Thymus (tissue), 14 donors: ENCODE results near the gene RSPH10B2. TPM values are rescaled to one million over a fixed set of nuclear protein-coding genes. Genes with fewer than 3 reads are reported as not detected.
"Not testable (repeated sequence)": the region's sequence is repeated elsewhere in the genome, so short reads cannot be mapped to it uniquely, and the experiment has no call there.

Experiments
- DNase-seq, 9 donors: peaks; one replicate each; pipeline ENCODE4 v3.0.0-alpha.2; 2013; ENCODE audit warnings: low spot score in 9 of 9, low read depth in 6 of 9, missing footprints in 1 of 9
- H3K27ac ChIP-seq, 2 donors: one replicate each; pipeline ENCODE4 v1.5.1; 2013; ENCODE audit warnings: control low read depth in 1 of 2, low read depth in 1 of 2, low read length in 1 of 2, mild to moderate bottlenecking in 1 of 2, moderate library complexity in 1 of 2
- H3K27me3 ChIP-seq, 2 donors: one replicate each; pipeline ENCODE4 v1.5.1; 2013; ENCODE audit warnings: low read length in 1 of 2; ENCODE audit not compliant: control insufficient read depth in 2 of 2, insufficient read depth in 1 of 2
- H3K36me3 ChIP-seq, 2 donors: one replicate each; pipeline ENCODE4 v1.5.1; 2013; ENCODE audit warnings: low read length in 1 of 2, mild to moderate bottlenecking in 1 of 2, moderate library complexity in 1 of 2; ENCODE audit not compliant: control insufficient read depth in 2 of 2, insufficient read depth in 2 of 2
- H3K4me1 ChIP-seq, 2 donors: one replicate each; pipeline ENCODE4 v1.5.1; 2013; ENCODE audit warnings: low read length in 2 of 2; ENCODE audit not compliant: control insufficient read depth in 2 of 2, insufficient read depth in 2 of 2
- H3K4me3 ChIP-seq, 2 donors: one replicate each; pipeline ENCODE4 v1.5.1; 2013; ENCODE audit warnings: low read length in 2 of 2, control low read depth in 1 of 2, mild to moderate bottlenecking in 1 of 2
- H3K9me3 ChIP-seq, 2 donors: one replicate each; pipeline ENCODE4 v1.5.1; 2013; ENCODE audit warnings: low read length in 1 of 2, mild to moderate bottlenecking in 1 of 2; ENCODE audit not compliant: control insufficient read depth in 2 of 2, insufficient read depth in 1 of 2
- WGBS: extraction: QIAGEN DNeasy Blood & Tissue Kit; methylation state at CpG from one replicate; pipeline ENCODE4 v1.1.7; 2013; 5-methylcytosine and 5-hydroxymethylcytosine counted together
- long read RNA-seq, 10 donors: transcript quantifications; one replicate each; lab custom pipeline, GENCODE V29; 2026
- polyA plus RNA-seq: library from polyadenylated mRNA; stranded (reverse); fragments of 200-250 nt; gene quantifications from one replicate; pipeline ENCODE4 v1.2.3, GENCODE V29; 2013
- total RNA-seq: library from RNA; stranded (reverse); fragments of 120-200 nt; gene quantifications from one replicate; pipeline ENCODE4 v1.2.4, GENCODE V29; 2013
- donor health status: healthy.

The RSPH10B2 gene
- 0.14 TPM for total RNA-seq
- 0.25 TPM for polyA plus RNA-seq
- long read RNA-seq, donor 1: 0 reads
- long read RNA-seq, donor 2: 0 reads
- long read RNA-seq, donor 3, partial matches to known transcripts: 7 of 18 reads
- long read RNA-seq, donor 3, other reads (novel, unspliced or antisense): 11 of 18 reads
- long read RNA-seq, donor 4, partial matches to known transcripts: 32 of 61 reads
- long read RNA-seq, donor 4, other reads (novel, unspliced or antisense): 29 of 61 reads
- long read RNA-seq, donor 5, partial matches to known transcripts: 72 of 72 reads
- long read RNA-seq, donor 5, other reads (novel, unspliced or antisense): 0 of 72 reads
- long read RNA-seq, donor 6, partial matches to known transcripts: 35 of 35 reads
- long read RNA-seq, donor 6, other reads (novel, unspliced or antisense): 0 of 35 reads
- long read RNA-seq, donor 7, partial matches to known transcripts: 28 of 43 reads
- long read RNA-seq, donor 7, other reads (novel, unspliced or antisense): 15 of 43 reads
- long read RNA-seq, donor 8: 0 reads
- long read RNA-seq, donor 9, partial matches to known transcripts: 6 of 21 reads
- long read RNA-seq, donor 9, other reads (novel, unspliced or antisense): 15 of 21 reads
- long read RNA-seq, donor 10: 0 reads

- WGBS: 26% methylated on average over 24 of the region's 38 CpGs
- not testable (repeated sequence) for H3K27me3 ChIP-seq, H3K4me1 ChIP-seq, H3K4me3 ChIP-seq, H3K9me3 ChIP-seq, H3K27ac ChIP-seq, H3K36me3 ChIP-seq, DNase-seq
These were observed at the start of gene RSPH10B2 for GRCh38 chr7:6753964-6754363. TSS of gene RSPH10B2 (plus strand) at chr7:6754103. CDS start at chr7:6757678, 3,575 bp downstream.

- peaks cover 9 to 11% of the 10 kb centered on the region in 2 donors for H3K4me1 ChIP-seq
These were observed 47.8 kb upstream of the RSPH10B2 start for GRCh38 chr7:6705959-6706665.

GRCh38 chr7:6706666-6707407, 47.1 kb upstream of the RSPH10B2 start, which contains the start of gene ZNF12:
TSS of gene ZNF12 (minus strand) at chr7:6706947. CDS start at chr7:6705173, 1,774 bp downstream.
- WGBS: 1% methylated on average over 65 of the region's 65 CpGs
- peaks cover 0 to 2% of the 10 kb centered on the region in 2 donors for H3K27me3 ChIP-seq
- H3K36me3 ChIP-seq: peaks cover 16 to 21% of the 10 kb centered on the region in 2 donors
- peak within 1 kb of the TSS; percentile 90 to 92 for H3K4me3 ChIP-seq
- H3K27ac ChIP-seq: peak within 1 kb of the TSS; percentile 76 to 86
- H3K9me3 ChIP-seq: no peaks in the 10 kb centered on the region
- DNase-seq: peak; percentile 87 to 97 (median 93)
- H3K4me1 ChIP-seq: peaks cover 9 to 11% of the 10 kb centered on the region in 2 donors

More at GRCh38 chr7:6705959-6706665, 47.8 kb upstream of the RSPH10B2 start:
- Histone ChIP-seq H3K9me3 (peaks cover 0 to 2% of the 10 kb centered on the region in 2 donors), H3K27me3 (peaks cover 0 to 2% of the 10 kb centered on the region in 2 donors), H3K4me3 (peak overlapping the region; percentile 90 to 92), H3K36me3 (peaks cover 21 to 27% of the 10 kb centered on the region in 2 donors), H3K27ac (peak overlapping the region; percentile 58 to 86)
- DNase-seq: peak in 5 of 9 donors; percentile 9 to 51 (median 23)
- under 1% methylated on average over 47 of the region's 47 CpGs for WGBS

GRCh38 chr7:6708304-6708703, 45.6 kb upstream of the RSPH10B2 start:
- WGBS: 96% methylated on average over 3 of the region's 3 CpGs
- no peak overlapping the region for H3K27ac ChIP-seq

GRCh38 chr7:6709808-6710207, 44.1 kb upstream of the RSPH10B2 start:
- DNase-seq: no peak

More at GRCh38 chr7:6708304-6708703, 45.6 kb upstream of the RSPH10B2 start:
- Histone ChIP-seq H3K27me3 (peaks cover 0 to 2% of the 10 kb centered on the region in 2 donors), H3K4me1 (peaks cover 9 to 11% of the 10 kb centered on the region in 2 donors), H3K9me3 (no peaks in the 10 kb centered on the region), H3K4me3 (no peak overlapping the region), H3K36me3 (peaks cover 12% of the 10 kb centered on the region in 2 donors)
- no peak for DNase-seq

GRCh38 chr7:6714360-6714759, 39.5 kb upstream of the RSPH10B2 start:
- no peak overlapping the region for H3K27ac ChIP-seq
- no peak for DNase-seq
- H3K4me1 ChIP-seq: peaks cover 0 to 3% of the 10 kb centered on the region in 2 donors
- peaks cover 0 to 3% of the 10 kb centered on the region in 2 donors for H3K27me3 ChIP-seq
- H3K36me3 ChIP-seq: no peaks in the 10 kb centered on the region
- 96% methylated on average over 5 of the region's 5 CpGs for WGBS
- H3K9me3 ChIP-seq: no peaks in the 10 kb centered on the region
- no peak overlapping the region for H3K4me3 ChIP-seq

More at GRCh38 chr7:6709808-6710207, 44.1 kb upstream of the RSPH10B2 start:
- peaks cover 0 to 2% of the 10 kb centered on the region in 2 donors for H3K27me3 ChIP-seq
- H3K4me3 ChIP-seq: no peak overlapping the region
- 94% methylated on average over 6 of the region's 6 CpGs for WGBS
- H3K9me3 ChIP-seq: no peaks in the 10 kb centered on the region
- H3K27ac ChIP-seq: no peak overlapping the region
- H3K36me3 ChIP-seq: peaks cover 3 to 4% of the 10 kb centered on the region in 2 donors
- peaks cover 7 to 11% of the 10 kb centered on the region in 2 donors for H3K4me1 ChIP-seq

GRCh38 chr7:6715898-6716297, 38.0 kb upstream of the RSPH10B2 start:
- WGBS: 84% methylated on average over 9 of the region's 9 CpGs
- not testable (repeated sequence) for H3K9me3 ChIP-seq, DNase-seq, H3K4me3 ChIP-seq, H3K27me3 ChIP-seq, H3K36me3 ChIP-seq, H3K27ac ChIP-seq, H3K4me1 ChIP-seq

GRCh38 chr7:6718124-6718523, 35.8 kb upstream of the RSPH10B2 start:
- DNase-seq: no peak
- 61% methylated on average over 6 of the region's 6 CpGs for WGBS

More at GRCh38 chr7:6718124-6718523, 35.8 kb upstream of the RSPH10B2 start:
- Histone ChIP-seq H3K27ac (no peak overlapping the region), H3K4me1 (peaks cover 0 to 3% of the 10 kb centered on the region in 2 donors), H3K4me3 (no peak overlapping the region), H3K9me3 (no peaks in the 10 kb centered on the region), H3K27me3 (peaks cover 0 to 3% of the 10 kb centered on the region in 2 donors), H3K36me3 (no peaks in the 10 kb centered on the region)
